Transverse colon (tissue), 4 donors: Measurements from ENCODE around the gene DCST2. TPM values are rescaled to one million over a fixed set of nuclear protein-coding genes. Genes with fewer than 3 reads are reported as not detected.

Source experiments
- DNase-seq: peaks from one replicate; pipeline ENCODE4 v3.0.0-alpha.2; 2019
- H3K27ac ChIP-seq, 4 donors: fragments of 200-600 bp; sonication (generic); 2 replicates each; pipeline ENCODE4 v1.5.1; 2016 to 2018; ENCODE audit warnings: inconsistent platforms in 4 of 4
- H3K27me3 ChIP-seq: fragments of 200-600 bp; sonication (generic); 2 replicates; pipeline ENCODE4 v1.5.1; 2017; ENCODE audit warnings: inconsistent platforms
- H3K36me3 ChIP-seq, 4 donors: fragments of 200-600 bp; sonication (generic); 2 replicates each; pipeline ENCODE4 v1.5.1; 2017 to 2019; ENCODE audit warnings: inconsistent platforms in 4 of 4
- H3K4me1 ChIP-seq, 4 donors: fragments of 200-600 bp; sonication (generic); 2 replicates each; pipeline ENCODE4 v1.5.1; 2017 to 2020; ENCODE audit warnings: inconsistent platforms in 4 of 4
- H3K4me3 ChIP-seq, 4 donors: fragments of 200-600 bp; sonication (generic); 1 replicate in 1 of 4; 2 replicates in 3 of 4; pipeline versions ENCODE4 v1.5.1 to v1.6.1; 2017 to 2019; ENCODE audit warnings: inconsistent platforms in 4 of 4
- H3K9me3 ChIP-seq, 2 donors: fragments of 200-600 bp; sonication (generic); 2 replicates each; pipeline ENCODE4 v1.5.1; 2017 to 2019; ENCODE audit warnings: inconsistent platforms in 2 of 2
- CTCF ChIP-seq, 5 experiments: fragments of 200-600 bp in 3 of 5; fragments of 450-650 bp in 2 of 5; sonication (generic) in 3 of 5; IDR thresholded peaks; 1 replicate in 2 of 5; 2 replicates in 3 of 5; pipeline ENCODE4 v1.5.1; 2016 to 2017; ENCODE audit warnings: antibody characterized with exemption in 5 of 5, inconsistent platforms in 3 of 5, mild to moderate bottlenecking in 2 of 5, moderate library complexity in 1 of 5
- EP300 ChIP-seq: sonication (generic); formaldehyde crosslinking; IDR thresholded peaks from one replicate; pipeline ENCODE4 v1.6.1; 2017; ENCODE audit warnings: antibody characterized with exemption, low read depth
- POLR2A ChIP-seq: fragments of 450-650 bp; IDR thresholded peaks from one replicate; pipeline ENCODE4 v1.6.1; 2016; ENCODE audit warnings: antibody characterized with exemption, mild to moderate bottlenecking, moderate library complexity
- POLR2AphosphoS5 ChIP-seq, 3 donors: sonication (generic); formaldehyde crosslinking; IDR thresholded peaks; one replicate each; pipeline ENCODE4 v1.6.1; 2016; ENCODE audit warnings: antibody characterized with exemption in 3 of 3
- WGBS, 2 donors: methylation state at CpG; one replicate each; pipeline ENCODE4 v1.1.5; 2018; ENCODE audit warnings: low coverage in 1 of 2; 5-methylcytosine and 5-hydroxymethylcytosine counted together
- in situ Hi-C, 4 donors: fragments of 200-750 bp; cut with MboI; loops; one replicate each; pipeline versions ENCODE4 v1.15.0 to v1.15.1; 2017; ENCODE audit warnings: low sequenced_read_pairs in 3 of 4, low pct_ligation_motif_present in 1 of 4, low pct_unique_long_range_greater_than_20kb in 1 of 4
- intact Hi-C: fragments of 100-400 bp; cut with DNase I; formaldehyde crosslinking; loops from one replicate; pipeline ENCODE4 v1.15.1; 2023; ENCODE audit warnings: low total_unique reads
- total RNA-seq, 4 donors: library from RNA; depleted of rRNA; stranded (reverse); fragments of >200 nt; gene quantifications; one replicate each; pipeline ENCODE4 v1.1.0, GENCODE V29; 2016

DCST2 gene
- total RNA-seq, 4 donors from 2014 or later = 1.9 to 4.6 (median 4.5) TPM; not detected in 1

GRCh38 chr1:155049651-155050559 lies 16.3 kb upstream of the DCST2 start:
- Histone ChIP-seq H3K27me3 (no peaks in the 10 kb centered on the region), H3K9me3 (no peaks in the 10 kb centered on the region), H3K4me3 (peak overlapping the region in 3 of 4 donors; percentile 53 to 72 (median 62)), H3K27ac (peak overlapping the region; percentile 91 to 99 (median 94)), H3K36me3 (peaks cover 0 to 10% (median 0%) of the 10 kb centered on the region in 4 donors), H3K4me1 (peaks cover 15 to 41% (median 26%) of the 10 kb centered on the region in 4 donors)
- intact Hi-C loops (no loop called here), in situ Hi-C loops (loop anchor here in 3 of 4 donors (25.0 kb wide), 1 partner anchor 88 kb away; the partner anchor contains the start of genes CKS1B (in 3 of the 3), PBXIP1 (in 3 of the 3), PYGO2 (in 3 of the 3) and SHC1 (in 3 of the 3))
- WGBS, 2 donors = 17 to 35% methylated on average over 2 to 10 of the region's 10 CpGs
- no peak for DNase-seq
- TF ChIP-seq CTCF (IDR thresholded peaks at IDR 0.05) = no peak
- TF ChIP-seq POLR2A = no peak
- TF ChIP-seq POLR2AphosphoS5 (IDR thresholded peaks at IDR 0.05) = no peak
- no peak for TF ChIP-seq EP300

GRCh38 chr1:155048449-155049334 lies 15.1 kb upstream of the DCST2 start:
- H3K27ac ChIP-seq = peak overlapping the region in 1 of 4 donors; percentile 99
- H3K9me3 ChIP-seq = no peaks in the 10 kb centered on the region
- WGBS, 2 donors = 80 to 100% methylated on average over 1 to 8 of the region's 8 CpGs
- no peak for DNase-seq
- in situ Hi-C loops = no loop called here
- H3K36me3 ChIP-seq = no peaks in the 10 kb centered on the region
- intact Hi-C loops = no loop called here
- peaks cover 23 to 51% (median 37%) of the 10 kb centered on the region in 4 donors for H3K4me1 ChIP-seq
- TF ChIP-seq CTCF (IDR thresholded peaks at IDR 0.05) (no peak), POLR2A (no peak), EP300 (no peak), POLR2AphosphoS5 (IDR thresholded peaks at IDR 0.05) (no peak)
- H3K27me3 ChIP-seq = no peaks in the 10 kb centered on the region
- H3K4me3 ChIP-seq = no peak overlapping the region

- H3K36me3 ChIP-seq = no peaks in the 10 kb centered on the region
- H3K27me3 ChIP-seq = no peaks in the 10 kb centered on the region
- H3K27ac ChIP-seq = peak overlapping the region; percentile 73 to 86 (median 83)
- DNase-seq = peak; percentile 85
- peaks cover 20 to 32% (median 31%) of the 10 kb centered on the region in 4 donors for H3K4me1 ChIP-seq
- H3K9me3 ChIP-seq = no peaks in the 10 kb centered on the region
- TF ChIP-seq CTCF (IDR thresholded peaks at IDR 0.05) = peak; percentile 59 to 82 (median 72)
- peak; percentile 11 for TF ChIP-seq POLR2A
- no peak for TF ChIP-seq EP300
- peak in 1 of 3 donors; percentile 33 for TF ChIP-seq POLR2AphosphoS5 (IDR thresholded peaks at IDR 0.05)
- WGBS, 2 donors = 50 to 53% methylated on average over 2 to 7 of the region's 7 CpGs
- intact Hi-C loops (no loop called here), in situ Hi-C loops (no loop called here)
- no peak overlapping the region for H3K4me3 ChIP-seq
Observed at GRCh38 chr1:155044812-155045657, 11.5 kb upstream of the DCST2 start.
